ENCODE data around the gene TYW1. TPM values are rescaled to one million over a fixed set of nuclear protein-coding genes. Genes with fewer than 3 reads are reported as not detected.
"Not testable (repeated sequence)": the region's sequence is repeated elsewhere in the genome, so short reads cannot be mapped to it uniquely, and the experiment has no call there.

The TYW1 gene
- total RNA-seq, 1 experiment from 2014 or later: 15.3 TPM

DNA sequence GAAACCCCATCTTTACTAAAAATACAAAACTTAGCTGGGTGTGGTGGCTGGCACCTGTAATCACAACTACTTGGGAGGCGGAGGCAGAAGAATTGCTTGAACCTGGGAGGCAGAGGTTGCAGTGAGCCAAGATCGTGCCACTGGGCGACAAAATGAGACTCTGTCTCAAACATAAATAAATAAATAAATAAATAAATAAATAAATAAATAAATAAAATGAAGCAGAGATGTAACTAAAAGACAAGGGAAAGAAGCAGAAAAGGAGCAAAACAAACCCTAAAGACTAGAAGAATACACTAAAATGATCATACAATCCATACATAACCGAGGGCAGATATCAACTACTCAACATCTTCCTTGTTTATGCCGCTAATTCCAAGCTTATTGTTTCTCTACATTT lies 209.8 kb downstream of the TYW1 start (continued):
- TF ChIP-seq, protein P1, sequence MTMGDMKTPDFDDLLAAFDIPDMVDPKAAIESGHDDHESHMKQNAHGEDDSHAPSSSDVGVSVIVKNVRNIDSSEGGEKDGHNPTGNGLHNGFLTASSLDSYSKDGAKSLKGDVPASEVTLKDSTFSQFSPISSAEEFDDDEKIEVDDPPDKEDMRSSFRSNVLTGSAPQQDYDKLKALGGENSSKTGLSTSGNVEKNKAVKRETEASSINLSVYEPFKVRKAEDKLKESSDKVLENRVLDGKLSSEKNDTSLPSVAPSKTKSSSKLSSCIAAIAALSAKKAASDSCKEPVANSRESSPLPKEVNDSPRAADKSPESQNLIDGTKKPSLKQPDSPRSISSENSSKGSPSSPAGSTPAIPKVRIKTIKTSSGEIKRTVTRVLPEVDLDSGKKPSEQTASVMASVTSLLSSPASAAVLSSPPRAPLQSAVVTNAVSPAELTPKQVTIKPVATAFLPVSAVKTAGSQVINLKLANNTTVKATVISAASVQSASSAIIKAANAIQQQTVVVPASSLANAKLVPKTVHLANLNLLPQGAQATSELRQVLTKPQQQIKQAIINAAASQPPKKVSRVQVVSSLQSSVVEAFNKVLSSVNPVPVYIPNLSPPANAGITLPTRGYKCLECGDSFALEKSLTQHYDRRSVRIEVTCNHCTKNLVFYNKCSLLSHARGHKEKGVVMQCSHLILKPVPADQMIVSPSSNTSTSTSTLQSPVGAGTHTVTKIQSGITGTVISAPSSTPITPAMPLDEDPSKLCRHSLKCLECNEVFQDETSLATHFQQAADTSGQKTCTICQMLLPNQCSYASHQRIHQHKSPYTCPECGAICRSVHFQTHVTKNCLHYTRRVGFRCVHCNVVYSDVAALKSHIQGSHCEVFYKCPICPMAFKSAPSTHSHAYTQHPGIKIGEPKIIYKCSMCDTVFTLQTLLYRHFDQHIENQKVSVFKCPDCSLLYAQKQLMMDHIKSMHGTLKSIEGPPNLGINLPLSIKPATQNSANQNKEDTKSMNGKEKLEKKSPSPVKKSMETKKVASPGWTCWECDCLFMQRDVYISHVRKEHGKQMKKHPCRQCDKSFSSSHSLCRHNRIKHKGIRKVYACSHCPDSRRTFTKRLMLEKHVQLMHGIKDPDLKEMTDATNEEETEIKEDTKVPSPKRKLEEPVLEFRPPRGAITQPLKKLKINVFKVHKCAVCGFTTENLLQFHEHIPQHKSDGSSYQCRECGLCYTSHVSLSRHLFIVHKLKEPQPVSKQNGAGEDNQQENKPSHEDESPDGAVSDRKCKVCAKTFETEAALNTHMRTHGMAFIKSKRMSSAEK (CRISPR knock-in tag; IDR thresholded peaks at IDR 0.05; ENCODE audit: borderline replicate concordance): no peak
- TF ChIP-seq, protein P2, sequence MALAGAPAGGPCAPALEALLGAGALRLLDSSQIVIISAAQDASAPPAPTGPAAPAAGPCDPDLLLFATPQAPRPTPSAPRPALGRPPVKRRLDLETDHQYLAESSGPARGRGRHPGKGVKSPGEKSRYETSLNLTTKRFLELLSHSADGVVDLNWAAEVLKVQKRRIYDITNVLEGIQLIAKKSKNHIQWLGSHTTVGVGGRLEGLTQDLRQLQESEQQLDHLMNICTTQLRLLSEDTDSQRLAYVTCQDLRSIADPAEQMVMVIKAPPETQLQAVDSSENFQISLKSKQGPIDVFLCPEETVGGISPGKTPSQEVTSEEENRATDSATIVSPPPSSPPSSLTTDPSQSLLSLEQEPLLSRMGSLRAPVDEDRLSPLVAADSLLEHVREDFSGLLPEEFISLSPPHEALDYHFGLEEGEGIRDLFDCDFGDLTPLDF (CRISPR knock-in tag; IDR thresholded peaks at IDR 0.05): no peak
- TF ChIP-seq RORB (CRISPR knock-in tag; IDR thresholded peaks at IDR 0.05): no peak

DNA sequence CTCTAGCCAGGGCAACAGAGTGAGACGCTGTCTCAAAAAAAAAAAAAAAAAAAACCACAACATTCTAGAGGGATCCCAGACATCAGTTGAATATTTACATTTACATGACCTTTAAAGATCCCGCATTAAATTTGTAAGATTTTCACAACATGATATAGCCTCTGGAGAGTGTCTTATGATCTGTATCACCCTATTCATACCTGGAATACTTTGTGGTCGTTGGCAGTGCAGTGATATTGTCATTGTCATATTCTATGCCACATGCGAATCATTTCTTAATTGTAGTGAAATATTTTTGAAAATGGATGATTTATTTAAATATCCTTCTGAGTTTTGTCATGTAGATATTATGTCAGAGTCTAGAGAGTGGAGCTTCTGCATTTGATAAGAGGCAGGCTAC lies 212.0 kb downstream of the TYW1 start:
- H3K4me3 Mint-ChIP-seq; H3K27me3 Mint-ChIP-seq (ENCODE audit: low read depth); POLR2A ChIA-PET; H3K9me3 Mint-ChIP-seq; DNase-seq (ENCODE audit: low spot score); CTCF ChIA-PET; H3K36me3 Mint-ChIP-seq; H3K4me1 Mint-ChIP-seq; H3K27ac Mint-ChIP-seq; ATAC-seq: not testable (repeated sequence)

DNA sequence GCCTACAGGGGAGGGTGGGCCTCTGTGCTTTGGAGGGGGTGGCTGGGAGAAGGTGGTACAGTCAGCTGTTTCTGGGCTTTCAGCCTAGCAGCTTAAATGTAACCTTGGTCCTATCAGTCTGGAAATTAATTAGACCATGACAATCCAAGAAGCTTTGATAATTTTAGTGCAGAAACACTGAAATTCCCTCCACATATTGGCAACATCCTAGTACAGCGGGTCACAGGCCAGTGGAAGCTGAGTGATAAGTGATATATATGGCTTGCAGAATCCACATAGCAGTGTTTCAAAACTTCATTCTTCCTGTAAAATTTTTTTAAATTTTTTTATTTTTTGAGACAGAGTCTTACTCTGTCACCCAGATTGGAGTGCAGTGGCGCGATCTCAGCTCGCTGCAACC lies 212.6 kb downstream of the TYW1 start:
- POLR2A ChIA-PET: no interaction called here
- Mint-ChIP-seq H3K36me3 (0 out of 2 replicates have a peak, but pooled peaks cover 2% of the 10 kb centered on the region), H3K27ac (no peak overlapping the region), H3K4me1 (no peaks in the 10 kb centered on the region), H3K9me3 (no peaks in the 10 kb centered on the region; the same call in 1 of the 2 replicates), H3K4me3 (no peak overlapping the region), H3K27me3 (ENCODE audit: low read depth) (no peaks in the 10 kb centered on the region)
- ATAC-seq: no peak
- DNase-seq (ENCODE audit: low spot score): no peak
- TF ChIP-seq RORB (CRISPR knock-in tag; IDR thresholded peaks at IDR 0.05) (no peak), ZBTB21 (CRISPR knock-in tag; IDR thresholded peaks at IDR 0.05; ENCODE audit: borderline replicate concordance) (no peak), ZNF138 (CRISPR knock-in tag; conservative IDR thresholded peaks at IDR 0.05) (no peak), TCF7 (CRISPR knock-in tag; IDR thresholded peaks at IDR 0.05; ENCODE audit: low read depth) (no peak)
- TF ChIP-seq, protein P3, sequence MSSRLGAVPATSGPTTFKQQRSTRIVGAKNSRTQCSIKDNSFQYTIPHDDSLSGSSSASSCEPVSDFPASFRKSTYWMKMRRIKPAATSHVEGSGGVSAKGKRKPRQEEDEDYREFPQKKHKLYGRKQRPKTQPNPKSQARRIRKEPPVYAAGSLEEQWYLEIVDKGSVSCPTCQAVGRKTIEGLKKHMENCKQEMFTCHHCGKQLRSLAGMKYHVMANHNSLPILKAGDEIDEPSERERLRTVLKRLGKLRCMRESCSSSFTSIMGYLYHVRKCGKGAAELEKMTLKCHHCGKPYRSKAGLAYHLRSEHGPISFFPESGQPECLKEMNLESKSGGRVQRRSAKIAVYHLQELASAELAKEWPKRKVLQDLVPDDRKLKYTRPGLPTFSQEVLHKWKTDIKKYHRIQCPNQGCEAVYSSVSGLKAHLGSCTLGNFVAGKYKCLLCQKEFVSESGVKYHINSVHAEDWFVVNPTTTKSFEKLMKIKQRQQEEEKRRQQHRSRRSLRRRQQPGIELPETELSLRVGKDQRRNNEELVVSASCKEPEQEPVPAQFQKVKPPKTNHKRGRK (CRISPR knock-in tag; IDR thresholded peaks at IDR 0.05; ENCODE audit: borderline replicate concordance): no peak
- TF ChIP-seq, protein P4, sequence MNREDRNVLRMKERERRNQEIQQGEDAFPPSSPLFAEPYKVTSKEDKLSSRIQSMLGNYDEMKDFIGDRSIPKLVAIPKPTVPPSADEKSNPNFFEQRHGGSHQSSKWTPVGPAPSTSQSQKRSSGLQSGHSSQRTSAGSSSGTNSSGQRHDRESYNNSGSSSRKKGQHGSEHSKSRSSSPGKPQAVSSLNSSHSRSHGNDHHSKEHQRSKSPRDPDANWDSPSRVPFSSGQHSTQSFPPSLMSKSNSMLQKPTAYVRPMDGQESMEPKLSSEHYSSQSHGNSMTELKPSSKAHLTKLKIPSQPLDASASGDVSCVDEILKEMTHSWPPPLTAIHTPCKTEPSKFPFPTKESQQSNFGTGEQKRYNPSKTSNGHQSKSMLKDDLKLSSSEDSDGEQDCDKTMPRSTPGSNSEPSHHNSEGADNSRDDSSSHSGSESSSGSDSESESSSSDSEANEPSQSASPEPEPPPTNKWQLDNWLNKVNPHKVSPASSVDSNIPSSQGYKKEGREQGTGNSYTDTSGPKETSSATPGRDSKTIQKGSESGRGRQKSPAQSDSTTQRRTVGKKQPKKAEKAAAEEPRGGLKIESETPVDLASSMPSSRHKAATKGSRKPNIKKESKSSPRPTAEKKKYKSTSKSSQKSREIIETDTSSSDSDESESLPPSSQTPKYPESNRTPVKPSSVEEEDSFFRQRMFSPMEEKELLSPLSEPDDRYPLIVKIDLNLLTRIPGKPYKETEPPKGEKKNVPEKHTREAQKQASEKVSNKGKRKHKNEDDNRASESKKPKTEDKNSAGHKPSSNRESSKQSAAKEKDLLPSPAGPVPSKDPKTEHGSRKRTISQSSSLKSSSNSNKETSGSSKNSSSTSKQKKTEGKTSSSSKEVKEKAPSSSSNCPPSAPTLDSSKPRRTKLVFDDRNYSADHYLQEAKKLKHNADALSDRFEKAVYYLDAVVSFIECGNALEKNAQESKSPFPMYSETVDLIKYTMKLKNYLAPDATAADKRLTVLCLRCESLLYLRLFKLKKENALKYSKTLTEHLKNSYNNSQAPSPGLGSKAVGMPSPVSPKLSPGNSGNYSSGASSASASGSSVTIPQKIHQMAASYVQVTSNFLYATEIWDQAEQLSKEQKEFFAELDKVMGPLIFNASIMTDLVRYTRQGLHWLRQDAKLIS (CRISPR knock-in tag; IDR thresholded peaks at IDR 0.05; ENCODE audit: borderline replicate concordance): no peak
- CTCF ChIA-PET: no interaction called here

DNA sequence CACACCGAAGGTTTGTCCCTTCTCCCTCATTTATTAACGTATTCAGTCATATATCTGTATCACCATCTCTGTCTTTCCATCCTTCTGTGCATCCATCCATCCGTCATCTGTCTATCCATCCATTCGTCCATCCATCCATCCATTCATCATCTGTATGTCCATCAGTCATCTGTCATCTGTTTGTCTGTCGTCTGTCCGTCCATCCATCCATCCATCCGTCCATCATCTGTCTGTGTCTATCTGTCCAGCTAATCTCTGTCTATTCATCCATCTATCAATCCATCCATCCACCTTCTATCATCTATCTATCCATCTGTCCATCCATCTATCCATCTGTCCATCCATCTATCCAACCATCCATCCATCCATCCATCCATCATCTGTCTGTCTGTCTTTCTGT lies 213.9 kb downstream of the TYW1 start:
- no peaks in the 10 kb centered on the region; the same call in 1 of the 2 replicates for H3K9me3 Mint-ChIP-seq
- 0 out of 2 replicates have a peak, but pooled peaks cover 2% of the 10 kb centered on the region for H3K36me3 Mint-ChIP-seq
- CTCF ChIA-PET: no interaction called here
- no peaks in the 10 kb centered on the region for H3K4me1 Mint-ChIP-seq
- POLR2A ChIA-PET: no interaction called here
- ATAC-seq: no peak
- 0 out of 2 replicates have a peak overlapping the region, but pooled peaks have one; percentile 0 for H3K27ac Mint-ChIP-seq
- no peak overlapping the region for H3K4me3 Mint-ChIP-seq
- H3K27me3 Mint-ChIP-seq (ENCODE audit: low read depth): no peaks in the 10 kb centered on the region
- DNase-seq (ENCODE audit: low spot score): no peak
- TF ChIP-seq, protein P5, sequence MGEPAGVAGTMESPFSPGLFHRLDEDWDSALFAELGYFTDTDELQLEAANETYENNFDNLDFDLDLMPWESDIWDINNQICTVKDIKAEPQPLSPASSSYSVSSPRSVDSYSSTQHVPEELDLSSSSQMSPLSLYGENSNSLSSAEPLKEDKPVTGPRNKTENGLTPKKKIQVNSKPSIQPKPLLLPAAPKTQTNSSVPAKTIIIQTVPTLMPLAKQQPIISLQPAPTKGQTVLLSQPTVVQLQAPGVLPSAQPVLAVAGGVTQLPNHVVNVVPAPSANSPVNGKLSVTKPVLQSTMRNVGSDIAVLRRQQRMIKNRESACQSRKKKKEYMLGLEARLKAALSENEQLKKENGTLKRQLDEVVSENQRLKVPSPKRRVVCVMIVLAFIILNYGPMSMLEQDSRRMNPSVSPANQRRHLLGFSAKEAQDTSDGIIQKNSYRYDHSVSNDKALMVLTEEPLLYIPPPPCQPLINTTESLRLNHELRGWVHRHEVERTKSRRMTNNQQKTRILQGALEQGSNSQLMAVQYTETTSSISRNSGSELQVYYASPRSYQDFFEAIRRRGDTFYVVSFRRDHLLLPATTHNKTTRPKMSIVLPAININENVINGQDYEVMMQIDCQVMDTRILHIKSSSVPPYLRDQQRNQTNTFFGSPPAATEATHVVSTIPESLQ (CRISPR knock-in tag; IDR thresholded peaks at IDR 0.05): no peak
- TF ChIP-seq ZNF317 (CRISPR knock-in tag; IDR thresholded peaks at IDR 0.05; ENCODE audit: borderline replicate concordance, low read depth): peak; percentile 72; the same call in 1 of the 2 replicates

DNA sequence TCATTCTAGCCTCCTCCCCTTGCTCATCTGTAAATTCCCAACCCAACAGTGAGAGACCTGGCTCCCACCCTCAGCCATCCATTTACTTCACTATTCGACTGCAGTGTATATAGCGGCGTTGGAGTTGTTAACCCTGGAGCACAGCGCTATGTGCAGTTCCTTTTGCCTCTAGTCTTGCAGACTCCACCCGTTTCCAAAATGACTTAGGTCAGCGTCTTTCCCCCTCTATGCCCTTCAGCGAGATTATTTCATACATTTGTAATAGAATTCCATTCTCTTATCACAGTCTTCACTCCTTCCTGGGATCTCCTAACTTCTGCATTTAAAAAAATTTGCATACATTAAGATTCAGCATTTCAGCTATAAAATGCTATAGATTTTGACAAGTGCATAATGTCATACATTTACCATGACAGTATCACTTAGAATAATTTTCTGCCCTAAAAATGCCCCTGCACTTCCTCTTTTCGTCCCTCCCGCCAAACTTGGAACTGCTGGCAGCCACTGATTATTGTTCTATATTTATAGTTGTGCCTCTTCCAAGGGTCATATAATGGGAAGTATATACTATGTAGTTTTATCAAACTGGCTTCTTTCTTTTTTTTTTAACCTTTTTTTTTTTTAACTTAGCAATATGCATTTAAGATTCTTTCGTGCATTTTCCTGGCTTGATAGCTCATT lies 215.2 kb downstream of the TYW1 start:
- H3K36me3 Mint-ChIP-seq; H3K4me3 Mint-ChIP-seq; DNase-seq (ENCODE audit: low spot score); ATAC-seq; H3K9me3 Mint-ChIP-seq; H3K27me3 Mint-ChIP-seq (ENCODE audit: low read depth); H3K27ac Mint-ChIP-seq; CTCF ChIA-PET; H3K4me1 Mint-ChIP-seq; POLR2A ChIA-PET: not testable (repeated sequence)
